OCI-LY1 (cell line): ENCODE results near the gene COL23A1.

ENCODE experiments used
- EZH2 ChIP-seq: fragments of 200-600 bp; sonication (generic), shearing (Covaris generic); IDR thresholded peaks from 2 replicates; pipeline ENCODE4 v1.8.0; 2017; ENCODE audit warnings: borderline replicate concordance, mixed run types, mild to moderate bottlenecking, antibody characterized with exemption, low read length, moderate library complexity, mixed read lengths
- TF ChIP-seq, protein P1 (sequence below): fragments of 200-600 bp; sonication (generic), shearing (Covaris generic); IDR thresholded peaks from 2 replicates; pipeline ENCODE4 v1.5.1; 2017; ENCODE audit warnings: mild to moderate bottlenecking, antibody characterized with exemption, low read length, moderate library complexity, mixed read lengths

DNA sequence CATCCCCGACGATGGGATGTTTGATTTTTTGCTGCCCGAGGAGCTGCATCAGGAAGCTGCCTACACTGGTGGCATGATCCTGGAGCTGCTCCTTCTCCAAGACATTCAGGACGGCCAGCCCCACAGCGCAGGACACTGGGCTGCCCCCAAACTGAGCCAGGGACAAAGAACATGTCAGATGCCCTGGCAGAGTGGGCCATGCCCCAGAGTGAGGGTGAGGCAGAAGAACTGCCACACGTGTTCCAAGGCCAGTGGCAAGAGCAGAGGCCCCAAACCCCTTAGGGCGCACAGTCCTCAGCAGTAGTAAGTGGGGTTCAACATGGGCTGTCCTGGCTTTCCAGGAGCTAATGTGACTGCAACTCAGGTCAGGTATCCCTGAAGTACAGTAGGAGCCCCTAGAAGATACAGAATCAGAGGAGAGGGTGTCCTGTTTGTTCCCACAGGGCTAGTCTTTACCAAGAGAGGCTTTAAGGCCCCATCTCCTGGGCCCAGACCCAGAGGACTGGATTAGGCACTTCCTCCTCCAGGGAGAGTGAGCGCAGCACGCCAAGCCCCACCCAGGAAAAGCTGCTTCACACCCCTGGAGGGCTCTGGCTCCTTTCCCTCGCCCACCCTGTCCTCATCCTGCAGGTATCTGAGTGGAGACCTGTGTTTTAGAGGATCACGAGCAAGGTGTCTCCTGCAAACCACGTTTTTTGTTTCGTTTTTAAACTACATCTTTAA is 374.8 kb downstream of the COL23A1 start:
- TF ChIP-seq, protein P1, sequence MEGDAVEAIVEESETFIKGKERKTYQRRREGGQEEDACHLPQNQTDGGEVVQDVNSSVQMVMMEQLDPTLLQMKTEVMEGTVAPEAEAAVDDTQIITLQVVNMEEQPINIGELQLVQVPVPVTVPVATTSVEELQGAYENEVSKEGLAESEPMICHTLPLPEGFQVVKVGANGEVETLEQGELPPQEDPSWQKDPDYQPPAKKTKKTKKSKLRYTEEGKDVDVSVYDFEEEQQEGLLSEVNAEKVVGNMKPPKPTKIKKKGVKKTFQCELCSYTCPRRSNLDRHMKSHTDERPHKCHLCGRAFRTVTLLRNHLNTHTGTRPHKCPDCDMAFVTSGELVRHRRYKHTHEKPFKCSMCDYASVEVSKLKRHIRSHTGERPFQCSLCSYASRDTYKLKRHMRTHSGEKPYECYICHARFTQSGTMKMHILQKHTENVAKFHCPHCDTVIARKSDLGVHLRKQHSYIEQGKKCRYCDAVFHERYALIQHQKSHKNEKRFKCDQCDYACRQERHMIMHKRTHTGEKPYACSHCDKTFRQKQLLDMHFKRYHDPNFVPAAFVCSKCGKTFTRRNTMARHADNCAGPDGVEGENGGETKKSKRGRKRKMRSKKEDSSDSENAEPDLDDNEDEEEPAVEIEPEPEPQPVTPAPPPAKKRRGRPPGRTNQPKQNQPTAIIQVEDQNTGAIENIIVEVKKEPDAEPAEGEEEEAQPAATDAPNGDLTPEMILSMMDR = no peak
- no peak for TF ChIP-seq EZH2
